Fibroblast of pulmonary artery (primary cell): ENCODE data around the gene VSIG8.

Experiments
- DNase-seq: peaks from one replicate; pipeline ENCODE4 v3.0.0-alpha.2; 2010; ENCODE audit warnings: low read depth
- H3K4me3 ChIP-seq: replicated peaks from 2 replicates; pipeline ENCODE4 v1.5.1; 2011; ENCODE audit warnings: low read depth, mild to moderate bottlenecking, control low read depth, low read length, moderate library complexity
- TF ChIP-seq, protein P1 (sequence below): IDR thresholded peaks from 2 replicates; pipeline ENCODE4 v1.5.1; 2011; ENCODE audit warnings: mild to moderate bottlenecking, control low read depth, low read length, inconsistent platforms; ENCODE audit errors: missing control alignments

Gene VSIG8

DNA sequence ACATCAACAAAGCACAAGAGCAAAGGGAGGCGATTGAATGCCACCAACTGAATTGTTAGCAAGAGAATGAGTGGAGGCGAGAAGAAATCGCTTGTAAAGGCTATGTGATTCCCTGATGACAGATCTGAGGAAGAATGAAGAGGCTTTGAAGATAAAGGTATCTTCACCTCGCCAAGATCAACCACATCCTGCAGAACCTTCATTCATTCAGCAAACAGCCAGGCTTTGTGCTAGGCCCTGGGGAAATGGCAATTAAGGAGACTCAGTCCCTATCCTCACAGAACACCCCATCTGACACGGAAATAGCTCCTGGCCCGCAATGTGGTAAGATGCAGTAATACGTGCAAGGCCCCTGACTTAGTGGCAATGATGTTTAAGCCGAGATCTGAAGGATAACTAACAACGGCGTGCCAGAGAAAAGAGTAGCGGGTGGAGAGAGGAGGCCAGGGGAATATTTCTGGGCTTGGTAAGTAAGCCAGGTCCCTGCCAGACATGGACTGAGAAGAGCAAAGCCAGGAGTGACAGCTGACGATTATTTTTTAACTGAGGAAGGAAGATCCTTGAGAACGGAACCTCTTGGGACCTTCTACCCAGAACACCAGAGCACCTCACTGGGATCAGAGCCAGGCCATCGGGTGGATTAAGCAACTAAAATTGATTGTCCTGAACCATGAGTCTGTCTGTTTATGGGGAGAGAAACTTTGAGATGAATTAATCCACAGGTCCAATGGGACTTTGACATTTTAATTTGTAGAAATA is 4.6 kb upstream of the VSIG8 start:
- no peak overlapping the region for H3K4me3 ChIP-seq
- no peak for DNase-seq
- TF ChIP-seq, protein P1, sequence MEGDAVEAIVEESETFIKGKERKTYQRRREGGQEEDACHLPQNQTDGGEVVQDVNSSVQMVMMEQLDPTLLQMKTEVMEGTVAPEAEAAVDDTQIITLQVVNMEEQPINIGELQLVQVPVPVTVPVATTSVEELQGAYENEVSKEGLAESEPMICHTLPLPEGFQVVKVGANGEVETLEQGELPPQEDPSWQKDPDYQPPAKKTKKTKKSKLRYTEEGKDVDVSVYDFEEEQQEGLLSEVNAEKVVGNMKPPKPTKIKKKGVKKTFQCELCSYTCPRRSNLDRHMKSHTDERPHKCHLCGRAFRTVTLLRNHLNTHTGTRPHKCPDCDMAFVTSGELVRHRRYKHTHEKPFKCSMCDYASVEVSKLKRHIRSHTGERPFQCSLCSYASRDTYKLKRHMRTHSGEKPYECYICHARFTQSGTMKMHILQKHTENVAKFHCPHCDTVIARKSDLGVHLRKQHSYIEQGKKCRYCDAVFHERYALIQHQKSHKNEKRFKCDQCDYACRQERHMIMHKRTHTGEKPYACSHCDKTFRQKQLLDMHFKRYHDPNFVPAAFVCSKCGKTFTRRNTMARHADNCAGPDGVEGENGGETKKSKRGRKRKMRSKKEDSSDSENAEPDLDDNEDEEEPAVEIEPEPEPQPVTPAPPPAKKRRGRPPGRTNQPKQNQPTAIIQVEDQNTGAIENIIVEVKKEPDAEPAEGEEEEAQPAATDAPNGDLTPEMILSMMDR: no peak

GRCh38 chr1:159866066-159866465 is 3.6 kb upstream of the VSIG8 start:
- DNase-seq: no peak
- TF ChIP-seq, protein P1: no peak
- H3K4me3 ChIP-seq: no peak overlapping the region

DNA sequence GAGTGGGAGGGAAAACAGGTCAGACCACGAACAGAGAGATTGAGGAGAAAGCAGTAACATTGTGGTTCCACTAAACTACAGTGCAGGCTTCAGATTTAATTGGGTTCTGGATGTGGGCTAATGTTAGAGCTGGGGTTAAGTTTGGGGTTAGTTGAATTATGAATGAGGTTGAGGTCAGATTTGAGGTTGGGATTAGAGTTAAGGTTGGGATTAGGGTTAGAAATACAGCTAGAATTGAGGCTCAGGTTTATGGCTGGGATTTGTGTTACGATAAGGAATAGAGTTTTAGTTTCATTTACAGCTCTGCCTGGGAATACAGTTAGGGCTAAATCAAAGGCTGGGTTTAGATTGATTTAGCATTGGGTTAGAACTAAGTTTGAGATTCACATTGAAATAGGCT is 1.8 kb upstream of the VSIG8 start:
- DNase-seq: no peak
- H3K4me3 ChIP-seq: no peak overlapping the region
- TF ChIP-seq, protein P1: no peak

DNA sequence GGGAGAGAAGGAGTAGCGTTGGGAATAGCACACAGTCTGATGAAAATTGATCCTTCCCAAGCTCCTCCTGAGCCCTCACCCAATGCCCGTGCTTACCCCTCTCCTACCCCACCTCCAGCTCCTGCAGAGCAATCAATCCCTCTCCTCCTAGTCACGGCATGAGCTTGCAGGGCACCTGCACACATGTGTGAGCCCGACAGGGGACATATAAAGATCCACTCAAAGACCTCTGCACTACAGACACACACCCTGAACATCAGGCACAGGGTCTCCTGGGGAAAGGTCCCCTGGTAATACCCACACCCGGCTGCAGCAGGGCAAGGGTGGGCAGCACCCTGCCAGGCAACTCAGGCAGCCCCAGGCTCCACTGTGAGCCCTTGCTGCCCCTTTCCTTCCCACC is 426 bp downstream of the VSIG8 start:
- TF ChIP-seq, protein P1: no peak
- no peak overlapping the region for H3K4me3 ChIP-seq
- no peak for DNase-seq

DNA sequence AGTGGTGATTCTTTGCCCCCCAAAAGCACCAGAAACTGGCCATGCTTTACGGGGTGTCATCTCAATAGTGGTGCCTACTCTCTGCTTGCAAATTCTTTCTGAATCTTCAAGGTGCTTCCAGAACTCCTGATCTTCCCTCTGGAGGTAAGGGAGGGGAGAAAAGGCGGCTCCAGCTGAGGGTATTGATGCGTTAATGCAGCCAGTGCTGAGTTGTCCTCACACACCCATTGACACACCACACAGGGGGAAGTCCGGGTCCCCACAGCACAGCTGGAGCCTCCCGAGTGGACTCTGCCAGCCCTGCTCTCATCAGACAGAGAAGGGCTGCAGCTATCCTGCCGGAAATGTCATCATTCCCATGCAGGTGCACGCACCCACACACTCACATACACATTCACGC is 1.2 kb downstream of the VSIG8 start:
- no peak for DNase-seq
- TF ChIP-seq, protein P1: no peak
- no peak overlapping the region for H3K4me3 ChIP-seq

DNA sequence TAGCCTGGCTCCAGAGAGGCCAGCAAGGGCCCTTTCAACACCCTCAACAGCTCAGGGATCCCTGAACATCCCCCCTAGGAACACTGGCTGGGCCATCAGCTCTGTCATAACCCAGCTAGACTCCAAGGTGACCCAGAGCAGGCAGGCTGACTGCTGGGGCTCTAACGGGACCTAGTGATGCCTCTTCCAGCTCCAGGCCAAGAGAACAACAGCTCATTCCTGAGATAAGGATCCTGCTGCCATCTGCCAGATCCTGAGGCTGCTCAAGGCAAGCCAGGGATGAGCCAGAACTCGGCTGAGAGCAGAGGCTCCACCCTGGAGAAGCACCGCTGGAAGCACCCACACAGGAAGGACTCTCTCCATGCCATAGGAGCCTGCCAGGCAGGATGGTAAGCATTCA is 2.0 kb downstream of the VSIG8 start:
- no peak overlapping the region for H3K4me3 ChIP-seq
- TF ChIP-seq, protein P1: no peak
- no peak for DNase-seq

GRCh38 chr1:159859767-159860322 is 2.6 kb downstream of the VSIG8 start:
- TF ChIP-seq, protein P1: no peak
- H3K4me3 ChIP-seq: no peak overlapping the region
- no peak for DNase-seq
